Astrocyte of the cerebellum (primary cell): ENCODE measurements around the gene IL17RE.
"Not testable (repeated sequence)": the region's sequence is repeated elsewhere in the genome, so short reads cannot be mapped to it uniquely, and the experiment has no call there.

Source experiments
- DNase-seq: peaks from one replicate; pipeline ENCODE4 v3.0.0-alpha.2; 2011; ENCODE audit warnings: low read depth
- H3K4me3 ChIP-seq: 2 replicates; pipeline ENCODE4 v1.5.1; 2011; ENCODE audit warnings: mild to moderate bottlenecking, low read depth, low read length, moderate library complexity
- in situ Hi-C: cut with HindIII; loops from 2 replicates; pipeline ENCODE4 v1.10.0; 2017; ENCODE audit warnings: low sequenced_read_pairs
- TF ChIP-seq, protein P1 (sequence below): IDR thresholded peaks from 2 replicates; pipeline ENCODE4 v1.5.1; 2012; ENCODE audit warnings: low read length, low read depth, moderate library complexity, mild to moderate bottlenecking; ENCODE audit errors: missing control alignments

IL17RE gene

DNA sequence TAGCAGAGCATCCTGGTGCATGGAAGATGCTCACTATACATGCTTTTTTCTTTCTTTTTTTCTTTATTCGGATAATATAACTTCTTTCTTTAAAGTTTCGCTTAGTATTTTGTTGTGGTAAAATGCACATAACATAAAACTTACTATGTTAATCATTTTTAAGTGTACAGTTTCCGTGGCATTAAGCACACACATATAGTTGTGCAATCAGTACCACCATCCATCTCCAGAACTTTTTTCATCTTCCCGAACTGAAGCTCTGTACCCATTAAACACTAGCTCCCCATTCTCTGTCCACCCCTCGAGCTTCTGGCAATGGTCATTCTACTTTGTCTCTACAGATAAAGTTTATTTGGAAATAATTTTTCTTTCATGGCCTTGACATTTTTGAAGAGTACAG lies 13.2 kb upstream of the IL17RE start:
- DNase-seq = no peak
- TF ChIP-seq, protein P1, sequence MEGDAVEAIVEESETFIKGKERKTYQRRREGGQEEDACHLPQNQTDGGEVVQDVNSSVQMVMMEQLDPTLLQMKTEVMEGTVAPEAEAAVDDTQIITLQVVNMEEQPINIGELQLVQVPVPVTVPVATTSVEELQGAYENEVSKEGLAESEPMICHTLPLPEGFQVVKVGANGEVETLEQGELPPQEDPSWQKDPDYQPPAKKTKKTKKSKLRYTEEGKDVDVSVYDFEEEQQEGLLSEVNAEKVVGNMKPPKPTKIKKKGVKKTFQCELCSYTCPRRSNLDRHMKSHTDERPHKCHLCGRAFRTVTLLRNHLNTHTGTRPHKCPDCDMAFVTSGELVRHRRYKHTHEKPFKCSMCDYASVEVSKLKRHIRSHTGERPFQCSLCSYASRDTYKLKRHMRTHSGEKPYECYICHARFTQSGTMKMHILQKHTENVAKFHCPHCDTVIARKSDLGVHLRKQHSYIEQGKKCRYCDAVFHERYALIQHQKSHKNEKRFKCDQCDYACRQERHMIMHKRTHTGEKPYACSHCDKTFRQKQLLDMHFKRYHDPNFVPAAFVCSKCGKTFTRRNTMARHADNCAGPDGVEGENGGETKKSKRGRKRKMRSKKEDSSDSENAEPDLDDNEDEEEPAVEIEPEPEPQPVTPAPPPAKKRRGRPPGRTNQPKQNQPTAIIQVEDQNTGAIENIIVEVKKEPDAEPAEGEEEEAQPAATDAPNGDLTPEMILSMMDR = no peak
- in situ Hi-C loops = no loop called here
- H3K4me3 ChIP-seq = no peak overlapping the region

DNA sequence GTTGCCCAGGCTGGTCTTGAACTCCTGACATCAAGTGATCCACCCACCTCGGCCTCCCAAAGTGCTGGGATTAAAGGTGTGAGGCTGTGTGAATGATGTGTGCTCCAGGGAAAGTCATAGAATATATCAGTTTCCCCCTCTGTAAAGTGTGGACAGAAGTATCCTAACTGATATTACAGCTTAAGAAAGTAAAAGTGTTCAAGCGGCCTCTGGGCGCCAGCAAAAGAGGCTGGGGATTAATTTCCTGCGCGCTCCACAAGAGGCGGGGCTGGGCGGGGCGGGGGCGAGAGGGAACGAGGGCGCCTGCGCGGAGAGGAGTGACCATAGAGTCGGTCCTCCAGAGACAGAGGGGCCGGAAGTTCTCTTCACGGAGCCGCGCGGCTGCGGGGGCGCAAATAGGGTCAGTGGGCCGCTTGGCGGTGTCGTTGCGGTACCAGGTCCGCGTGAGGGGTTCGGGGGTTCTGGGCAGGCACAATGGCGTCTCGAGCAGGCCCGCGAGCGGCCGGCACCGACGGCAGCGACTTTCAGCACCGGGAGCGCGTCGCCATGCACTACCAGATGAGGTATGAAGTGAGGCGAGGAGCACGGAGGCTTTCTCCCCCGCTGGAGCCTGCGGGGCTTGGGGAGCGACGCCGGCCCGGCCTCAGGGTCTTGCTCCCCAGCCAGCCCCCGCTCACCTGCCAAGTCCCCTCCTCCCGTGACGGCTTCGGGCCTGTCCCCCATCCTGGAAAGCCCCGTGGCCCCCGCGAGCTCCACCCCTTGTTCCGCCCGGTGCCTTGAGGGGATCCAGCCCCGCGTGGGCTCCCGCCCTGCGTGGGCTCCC lies 12.2 kb upstream of the IL17RE start, which contains the start of gene JAGN1:
JAGN1 (plus strand) TSS at position 362 of the 823 bp plus-strand sequence; CDS start at position 475, 113 bp downstream.
- peak; percentile 70 for DNase-seq
- in situ Hi-C loops = no loop called here
- TF ChIP-seq, protein P1 = no peak

DNA sequence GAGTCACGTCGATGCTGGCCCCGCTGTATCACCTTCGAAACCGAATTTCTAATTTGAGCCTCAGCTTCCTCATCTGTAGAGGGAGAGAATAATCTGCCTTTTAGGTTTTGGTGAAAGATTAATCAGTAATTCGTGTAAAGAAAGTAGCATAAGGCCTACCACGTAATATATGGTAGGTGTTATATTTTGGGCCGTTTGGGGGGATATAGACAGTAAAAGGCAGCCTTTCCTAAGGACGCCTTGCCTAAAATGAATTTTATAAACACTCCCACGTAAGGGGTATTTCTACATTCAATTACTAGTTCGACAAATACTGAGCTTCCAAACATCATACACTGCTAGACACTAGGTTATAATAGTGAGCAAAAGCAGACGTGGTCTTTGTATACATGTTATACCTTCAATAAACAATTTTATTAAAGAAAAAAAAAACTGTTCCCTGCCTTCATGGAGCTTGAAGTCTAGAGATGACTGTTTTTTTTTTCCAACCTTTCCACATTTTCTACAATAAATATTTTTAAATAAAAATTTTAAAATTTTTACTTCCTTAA lies 11.5 kb upstream of the IL17RE start:
- no peak for DNase-seq
- in situ Hi-C loops = no loop called here
- TF ChIP-seq, protein P1 = no peak
- H3K4me3 ChIP-seq = peak overlapping the region; percentile 96

More for the DNA sequence above, 12.2 kb upstream of the IL17RE start, which contains the start of gene JAGN1:
- H3K4me3 ChIP-seq = peak within 1 kb of the TSS; percentile 96

DNA sequence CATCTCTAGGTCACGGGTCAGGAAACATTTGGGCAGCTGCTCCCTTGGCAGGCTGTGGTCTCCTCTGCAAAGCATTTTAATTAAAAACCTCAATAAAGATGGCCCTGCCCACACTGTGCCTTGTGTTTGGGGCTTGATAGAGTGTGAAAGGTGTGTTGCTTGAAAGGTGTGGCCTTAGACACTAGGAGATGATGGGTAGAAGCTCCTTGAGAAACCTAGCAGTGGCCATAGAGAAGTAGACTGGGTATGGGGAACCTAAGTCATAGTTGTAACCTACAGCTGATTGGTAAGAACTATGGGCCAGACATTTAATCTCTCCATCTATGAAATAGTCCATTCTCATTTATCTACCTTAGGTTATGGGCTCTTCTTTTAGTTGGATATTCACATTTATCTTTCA lies 8.9 kb upstream of the IL17RE start:
- no peak for DNase-seq
- in situ Hi-C loops = no loop called here
- TF ChIP-seq, protein P1 = no peak
- no peak overlapping the region for H3K4me3 ChIP-seq

DNA sequence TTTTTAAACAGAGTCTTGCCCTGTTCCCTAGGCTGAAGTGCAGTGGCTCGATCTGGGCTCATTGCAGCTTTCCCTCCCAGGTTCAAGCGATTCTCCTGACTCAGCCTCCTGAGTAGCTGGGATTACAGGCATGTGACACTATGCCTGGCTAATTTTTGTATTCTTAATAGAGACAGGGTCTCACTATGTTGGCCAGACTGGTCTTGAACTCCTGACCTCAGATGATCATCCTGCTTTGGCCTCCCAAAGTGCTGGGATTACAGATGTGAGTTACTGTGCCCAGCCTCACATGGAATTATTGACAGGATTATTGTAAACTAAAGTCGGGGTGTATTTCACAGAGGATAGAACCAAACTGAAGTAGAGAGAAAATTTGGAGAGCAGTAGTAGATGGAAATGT lies 6.9 kb upstream of the IL17RE start:
- DNase-seq, H3K4me3 ChIP-seq, in situ Hi-C loops: not testable (repeated sequence)

DNA sequence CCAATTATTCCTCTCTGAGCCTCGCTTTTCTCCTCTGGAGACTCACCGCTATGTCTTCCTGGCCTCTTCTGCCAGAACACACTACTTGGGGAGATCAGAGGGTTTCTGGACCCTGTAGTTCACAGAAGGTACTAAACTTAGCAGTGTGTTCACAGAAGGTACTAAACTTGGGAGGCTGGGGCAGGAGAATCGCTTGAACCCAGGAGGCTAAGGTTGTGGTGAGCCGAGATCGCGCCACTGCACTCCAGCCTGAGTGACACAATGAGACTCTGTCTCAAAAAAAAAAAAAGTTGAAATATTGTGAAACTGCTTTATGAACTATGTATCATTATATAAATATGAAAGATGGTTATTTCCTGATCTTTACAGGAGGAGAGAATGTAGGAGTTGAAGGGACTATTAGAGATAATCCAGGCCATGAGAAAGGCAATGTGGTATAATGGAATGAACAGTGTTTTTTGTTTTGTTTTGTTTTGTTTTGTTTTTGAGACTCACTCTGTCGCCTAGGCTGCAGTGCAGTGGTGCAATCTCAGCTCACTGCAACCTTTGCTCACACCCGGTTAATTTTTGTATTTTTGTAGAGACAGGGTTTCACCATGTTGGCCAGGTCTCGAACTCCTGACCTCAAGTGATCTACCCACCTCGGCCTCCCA lies 5.8 kb upstream of the IL17RE start:
- H3K4me3 ChIP-seq, in situ Hi-C loops, DNase-seq: not testable (repeated sequence)

DNA sequence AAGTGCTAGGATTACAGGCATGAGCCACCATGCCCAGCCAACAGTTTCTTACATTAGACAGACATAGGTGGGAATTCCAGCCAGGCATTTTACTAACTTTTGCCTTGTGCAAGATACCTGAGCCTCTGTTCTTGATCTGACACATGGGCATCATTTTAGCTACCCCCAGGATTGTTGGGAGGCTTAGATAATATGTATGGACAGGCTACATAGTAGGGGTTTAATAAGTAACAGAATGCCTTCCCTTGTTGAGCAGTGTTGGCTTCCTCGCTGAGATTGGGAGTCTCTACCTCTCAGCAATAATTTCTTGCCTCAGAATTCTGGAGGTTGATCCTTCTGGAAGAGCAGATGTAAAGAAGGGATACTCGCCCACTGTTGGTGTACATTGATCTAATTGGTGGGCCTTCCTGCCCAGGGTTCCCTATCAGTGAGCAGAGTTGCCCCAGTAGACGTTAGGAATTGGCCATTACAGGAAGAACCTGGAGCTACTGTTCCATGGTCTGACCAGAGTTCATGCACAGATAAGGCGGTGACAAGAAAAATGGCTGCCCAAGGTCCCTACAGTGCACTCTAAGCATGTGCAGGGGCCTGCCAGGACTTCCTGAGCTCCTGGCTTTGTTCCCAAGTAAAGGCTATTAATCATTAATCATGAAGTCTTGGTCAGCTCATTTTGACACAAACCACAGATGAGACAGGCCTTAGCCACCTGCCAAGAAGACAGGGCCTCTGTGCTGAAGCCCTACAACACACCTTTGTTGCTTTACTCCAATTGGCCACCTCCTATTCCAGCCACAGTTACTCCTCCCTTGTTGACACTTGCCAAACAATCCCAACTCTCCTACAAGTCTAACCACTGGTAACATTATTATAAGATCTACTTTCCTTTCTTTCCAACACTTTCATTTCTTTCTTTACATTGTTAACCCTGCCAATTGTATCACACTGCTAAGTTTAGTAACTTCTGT lies 5.0 kb upstream of the IL17RE start:
- in situ Hi-C loops = no loop called here
- no peak overlapping the region for H3K4me3 ChIP-seq
- no peak for DNase-seq
- TF ChIP-seq, protein P1 = no peak
